ENCODE measurements around the gene MRPS2.
"Not testable (repeated sequence)": the region's sequence is repeated elsewhere in the genome, so short reads cannot be mapped to it uniquely, and the experiment has no call there.

The MRPS2 gene

GRCh38 chr9:135525241-135526088 is 25.0 kb downstream of the MRPS2 start:
- H3K27ac ChIP-seq (ENCODE audit: insufficient read depth, low read depth, low read length, poor library complexity, severe bottlenecking): no peak overlapping the region
- 92% methylated on average over 28 to 31 of the region's 31 CpGs for WGBS, 2 experiments
- no peak overlapping the region for H3K4me3 ChIP-seq (ENCODE audit: insufficient read depth, low read depth, low read length)
- peaks cover 6% of the 10 kb centered on the region for H3K4me1 ChIP-seq (ENCODE audit: control insufficient read depth, insufficient read depth, low read length)
- H3K36me3 ChIP-seq (ENCODE audit: control insufficient read depth, insufficient read depth, low read length): no peaks in the 10 kb centered on the region
- H3K27me3 ChIP-seq (ENCODE audit: control insufficient read depth, insufficient read depth, low read length, poor library complexity, severe bottlenecking): no peaks in the 10 kb centered on the region
- no peaks in the 10 kb centered on the region for H3K9me3 ChIP-seq (ENCODE audit: control insufficient read depth, low read length)

- H3K27me3 ChIP-seq (ENCODE audit: control insufficient read depth, insufficient read depth, low read length, poor library complexity, severe bottlenecking): no peaks in the 10 kb centered on the region
- H3K4me1 ChIP-seq (ENCODE audit: control insufficient read depth, insufficient read depth, low read length): peaks cover 6% of the 10 kb centered on the region
- H3K9me3 ChIP-seq (ENCODE audit: control insufficient read depth, low read length): no peaks in the 10 kb centered on the region
- no peak overlapping the region for H3K4me3 ChIP-seq (ENCODE audit: insufficient read depth, low read depth, low read length)
- WGBS, 2 experiments: 91 to 93% methylated on average over 9 to 11 of the region's 11 CpGs
- H3K27ac ChIP-seq (ENCODE audit: insufficient read depth, low read depth, low read length, poor library complexity, severe bottlenecking): no peak overlapping the region
- H3K36me3 ChIP-seq (ENCODE audit: control insufficient read depth, insufficient read depth, low read length): no peaks in the 10 kb centered on the region
Observed at GRCh38 chr9:135526089-135526729, 25.7 kb downstream of the MRPS2 start.

GRCh38 chr9:135526730-135527571 is 26.5 kb downstream of the MRPS2 start:
- WGBS, 2 experiments: 80% methylated on average over 30 of the region's 30 CpGs
- Histone ChIP-seq H3K4me3 (ENCODE audit: insufficient read depth, low read depth, low read length) (no peak overlapping the region), H3K9me3 (ENCODE audit: control insufficient read depth, low read length) (no peaks in the 10 kb centered on the region), H3K27ac (ENCODE audit: insufficient read depth, low read depth, low read length, poor library complexity, severe bottlenecking) (no peak overlapping the region), H3K27me3 (ENCODE audit: control insufficient read depth, insufficient read depth, low read length, poor library complexity, severe bottlenecking) (no peaks in the 10 kb centered on the region), H3K4me1 (ENCODE audit: control insufficient read depth, insufficient read depth, low read length) (peaks cover 6% of the 10 kb centered on the region), H3K36me3 (ENCODE audit: control insufficient read depth, insufficient read depth, low read length) (no peaks in the 10 kb centered on the region)

- WGBS, 2 experiments: 94 to 95% methylated on average over 9 to 10 of the region's 10 CpGs
- not testable (repeated sequence) for H3K27ac ChIP-seq (ENCODE audit: insufficient read depth, low read depth, low read length, poor library complexity, severe bottlenecking); H3K4me1 ChIP-seq (ENCODE audit: control insufficient read depth, insufficient read depth, low read length); H3K36me3 ChIP-seq (ENCODE audit: control insufficient read depth, insufficient read depth, low read length); H3K9me3 ChIP-seq (ENCODE audit: control insufficient read depth, low read length); H3K27me3 ChIP-seq (ENCODE audit: control insufficient read depth, insufficient read depth, low read length, poor library complexity, severe bottlenecking); H3K4me3 ChIP-seq (ENCODE audit: insufficient read depth, low read depth, low read length)
Observed at GRCh38 chr9:135528842-135529435, 28.5 kb downstream of the MRPS2 start.

- Histone ChIP-seq H3K4me1 (ENCODE audit: control insufficient read depth, insufficient read depth, low read length) (peaks cover 6% of the 10 kb centered on the region), H3K36me3 (ENCODE audit: control insufficient read depth, insufficient read depth, low read length) (no peaks in the 10 kb centered on the region), H3K4me3 (ENCODE audit: insufficient read depth, low read depth, low read length) (no peak overlapping the region), H3K9me3 (ENCODE audit: control insufficient read depth, low read length) (no peaks in the 10 kb centered on the region), H3K27ac (ENCODE audit: insufficient read depth, low read depth, low read length, poor library complexity, severe bottlenecking) (no peak overlapping the region), H3K27me3 (ENCODE audit: control insufficient read depth, insufficient read depth, low read length, poor library complexity, severe bottlenecking) (no peaks in the 10 kb centered on the region)
- 89% methylated on average over 5 of the region's 5 CpGs for WGBS, 2 experiments
Observed at GRCh38 chr9:135530146-135530545, 29.7 kb downstream of the MRPS2 start.

GRCh38 chr9:135531096-135531495 is 30.6 kb downstream of the MRPS2 start:
- Histone ChIP-seq H3K4me1 (ENCODE audit: control insufficient read depth, insufficient read depth, low read length) (peaks cover 6% of the 10 kb centered on the region), H3K27ac (ENCODE audit: insufficient read depth, low read depth, low read length, poor library complexity, severe bottlenecking) (no peak overlapping the region), H3K9me3 (ENCODE audit: control insufficient read depth, low read length) (no peaks in the 10 kb centered on the region), H3K4me3 (ENCODE audit: insufficient read depth, low read depth, low read length) (no peak overlapping the region), H3K27me3 (ENCODE audit: control insufficient read depth, insufficient read depth, low read length, poor library complexity, severe bottlenecking) (no peaks in the 10 kb centered on the region), H3K36me3 (ENCODE audit: control insufficient read depth, insufficient read depth, low read length) (no peaks in the 10 kb centered on the region)
- WGBS, 2 experiments: 93 to 96% methylated on average over 10 of the region's 10 CpGs

GRCh38 chr9:135533113-135533512 is 32.6 kb downstream of the MRPS2 start:
- Histone ChIP-seq H3K27ac (ENCODE audit: insufficient read depth, low read depth, low read length, poor library complexity, severe bottlenecking) (no peak overlapping the region), H3K9me3 (ENCODE audit: control insufficient read depth, low read length) (no peaks in the 10 kb centered on the region), H3K4me1 (ENCODE audit: control insufficient read depth, insufficient read depth, low read length) (no peaks in the 10 kb centered on the region), H3K27me3 (ENCODE audit: control insufficient read depth, insufficient read depth, low read length, poor library complexity, severe bottlenecking) (no peaks in the 10 kb centered on the region), H3K36me3 (ENCODE audit: control insufficient read depth, insufficient read depth, low read length) (no peaks in the 10 kb centered on the region), H3K4me3 (ENCODE audit: insufficient read depth, low read depth, low read length) (no peak overlapping the region)
- 89 to 94% methylated on average over 3 of the region's 3 CpGs for WGBS, 2 experiments

GRCh38 chr9:135533674-135534073 is 33.2 kb downstream of the MRPS2 start:
- Histone ChIP-seq H3K9me3 (ENCODE audit: control insufficient read depth, low read length) (no peaks in the 10 kb centered on the region), H3K36me3 (ENCODE audit: control insufficient read depth, insufficient read depth, low read length) (no peaks in the 10 kb centered on the region), H3K4me1 (ENCODE audit: control insufficient read depth, insufficient read depth, low read length) (no peaks in the 10 kb centered on the region), H3K4me3 (ENCODE audit: insufficient read depth, low read depth, low read length) (no peak overlapping the region), H3K27me3 (ENCODE audit: control insufficient read depth, insufficient read depth, low read length, poor library complexity, severe bottlenecking) (no peaks in the 10 kb centered on the region), H3K27ac (ENCODE audit: insufficient read depth, low read depth, low read length, poor library complexity, severe bottlenecking) (no peak overlapping the region)
- WGBS, 2 experiments: 90 to 91% methylated on average over 12 of the region's 12 CpGs

- WGBS, 2 experiments: 63 to 70% methylated on average over 10 of the region's 10 CpGs
- H3K4me1 ChIP-seq (ENCODE audit: control insufficient read depth, insufficient read depth, low read length): not testable (repeated sequence)
Observed at GRCh38 chr9:135534192-135534711, 33.8 kb downstream of the MRPS2 start.

More at GRCh38 chr9:135534192-135534711, 33.8 kb downstream of the MRPS2 start:
- H3K27me3 ChIP-seq (ENCODE audit: control insufficient read depth, insufficient read depth, low read length, poor library complexity, severe bottlenecking); H3K9me3 ChIP-seq (ENCODE audit: control insufficient read depth, low read length); H3K27ac ChIP-seq (ENCODE audit: insufficient read depth, low read depth, low read length, poor library complexity, severe bottlenecking); H3K4me3 ChIP-seq (ENCODE audit: insufficient read depth, low read depth, low read length); H3K36me3 ChIP-seq (ENCODE audit: control insufficient read depth, insufficient read depth, low read length): not testable (repeated sequence)

Measured in ectodermal cell (in vitro differentiated cells).